Heart left ventricle (tissue), 16 donors: ENCODE measurements around the gene COA5. TPM values are rescaled to one million over a fixed set of nuclear protein-coding genes. Genes with fewer than 3 reads are reported as not detected.

Experiments
- ATAC-seq, 4 donors: fragments of 200-7000 bp; cut with Tn5 transposase; one replicate each; pipeline ENCODE4 v1.9.1; 2020 to 2022; ENCODE audit warnings: moderate library complexity in 4 of 4, mild to moderate bottlenecking in 3 of 4, moderate number of reproducible peaks in 1 of 4
- DNase-seq, 5 donors: peaks; one replicate each; pipeline ENCODE4 v3.0.0-alpha.2; 2020
- H3K27ac ChIP-seq, 12 donors: fragments of 200-600 bp; sonication (generic) in 4 of 12; one replicate each; pipeline versions ENCODE4 v1.5.0 to v1.8.0; 2016 to 2022; ENCODE audit warnings: mild to moderate bottlenecking in 2 of 12
- H3K27me3 ChIP-seq, 9 donors: fragments of 200-600 bp; sonication (generic) in 2 of 9; one replicate each; pipeline versions ENCODE4 v1.5.1 to v1.8.0; 2016 to 2022; ENCODE audit warnings: mild to moderate bottlenecking in 3 of 9
- H3K36me3 ChIP-seq, 9 donors: fragments of 200-600 bp; sonication (generic) in 2 of 9; one replicate each; pipeline versions ENCODE4 v1.5.0 to v1.8.0; 2018 to 2022; ENCODE audit warnings: mild to moderate bottlenecking in 2 of 9
- H3K4me1 ChIP-seq, 12 donors: fragments of 200-600 bp; sonication (generic) in 4 of 12; one replicate each; pipeline versions ENCODE4 v1.5.0 to v1.8.0; 2016 to 2022; ENCODE audit warnings: mild to moderate bottlenecking in 3 of 12
- H3K4me3 ChIP-seq, 12 donors: fragments of 200-600 bp; sonication (generic) in 4 of 12; one replicate each; pipeline versions ENCODE4 v1.5.0 to v1.8.0; 2017 to 2022; ENCODE audit warnings: mild to moderate bottlenecking in 9 of 12, moderate library complexity in 4 of 12
- H3K9me3 ChIP-seq, 12 donors: fragments of 200-600 bp; sonication (generic) in 4 of 12; one replicate each; pipeline versions ENCODE4 v1.5.0 to v1.8.0; 2016 to 2022; ENCODE audit warnings: mild to moderate bottlenecking in 1 of 12
- CTCF ChIP-seq, 12 donors: fragments of 200-600 bp; sonication (generic) in 4 of 12; IDR thresholded peaks; one replicate each; pipeline versions ENCODE4 v1.5.0 to v1.8.0; 2018 to 2022; ENCODE audit warnings: antibody characterized with exemption in 12 of 12, mild to moderate bottlenecking in 5 of 12
- POLR2A ChIP-seq, 2 donors: fragments of 450-650 bp; IDR thresholded peaks; one replicate each; pipeline ENCODE4 v1.6.1; 2017; ENCODE audit warnings: antibody characterized with exemption in 2 of 2, mild to moderate bottlenecking in 2 of 2, moderate library complexity in 2 of 2
- WGBS, 4 donors: extraction: QIAGEN DNeasy Blood & Tissue Kit in 2 of 4; methylation state at CpG; one replicate each; pipeline versions ENCODE4 v1.1.5 to v1.1.7; 2013 to 2018; 5-methylcytosine and 5-hydroxymethylcytosine counted together
- intact Hi-C, 10 donors: fragments of 100-400 bp; cut with DNase I; formaldehyde crosslinking; loops; one replicate each; pipeline versions ENCODE4 v1.11.1 to v1.14.2; 2022
- polyA plus RNA-seq, 2 donors: library from polyadenylated mRNA; stranded (reverse); fragments of 200-250 nt; gene quantifications; one replicate each; pipeline ENCODE4 v1.2.3, GENCODE V29; 2013
- total RNA-seq, 9 donors: library from RNA; depleted of rRNA in 2 of 9; stranded (reverse); fragments of >200 nt in 2 of 9; fragmentation: NEBNext Ultra II Directional in 3 of 9; extraction: Animal tissue kit (Norgen Biotek cat#: 25700) in 3 of 9; gene quantifications; one replicate each; pipeline versions ENCODE4 v1.1.0 to v1.2.4, GENCODE V29; 2016 to 2023
- donor health status: ischemic (EF 13 %, LVEDD 7.1; RV severe dilation, severe dysfunction).
- donor health status: healthy with polysubstance abuse.
- donor health status: DM: no; HTN: yes; CAD: no.
- donor health status: DM: no; HTN: no; CAD: no.
- donor health status: ischemic (EF 25% LVEDD 6.9; RV normal size, moderate dysfunction).
- donor health status: ischemic (EF 25% LVEDD 5.7; RV mildly dilated, moderate dysfunction).
- donor health status: healthy.
- donor health status: DM: yes; HTN: yes; CAD: no.
- donor health status: ischemic (EF 35%, LVEDD 5.7; RV mildly dilated, moderate dysfunction).
- donor health status: nonischemic (EF 11% LVEDD 7.7; RV severe dilation, severe dysfunction).
- donor health status: DM: yes; HTN: yes; CAD: no.
- donor health status: PGD.
- donor health status: ischemic (EF 29% LVEDD 5.4; RV normal size, mild dysfunction).
- donor health status: nonischemic (EF 23%, LVEDD 6.1; RV moderate dilation, normal function).

Gene COA5
- total and polyA plus RNA-seq, 11 donors = 19.6 to 39.5 (median 27.7) TPM

- Histone ChIP-seq H3K4me1 (peaks cover 0 to 14% (median 0%) of the 10 kb centered on the region in 12 donors), H3K9me3 (no peaks in the 10 kb centered on the region), H3K27ac (no peak overlapping the region), H3K27me3 (no peaks in the 10 kb centered on the region), H3K4me3 (no peak overlapping the region), H3K36me3 (peaks cover 0 to 55% (median 17%) of the 10 kb centered on the region in 9 donors)
- TF ChIP-seq CTCF (IDR thresholded peaks at IDR 0.05) = no peak
- no peak for TF ChIP-seq POLR2A (IDR thresholded peaks at IDR 0.05)
- intact Hi-C loops = loop anchor here in 8 of 10 donors (1.0 to 10.0 kb wide), 7 partner anchors 85 to 420 kb away; partner anchors contain the start of gene MGAT4A (in 1 of the 8)
- DNase-seq = no peak
- ATAC-seq = no peak
- 73 to 81% (median 76%) methylated on average over 5 of the region's 5 CpGs for WGBS, 4 donors
These were observed 39.3 kb upstream of the COA5 start for GRCh38 chr2:98647636-98648035.

- 84 to 90% (median 85%) methylated on average over 5 of the region's 5 CpGs for WGBS, 4 donors
- H3K4me1 ChIP-seq = no peaks in the 10 kb centered on the region
These were observed 35.3 kb upstream of the COA5 start for GRCh38 chr2:98643496-98644100.

GRCh38 chr2:98637401-98638147 is 29.3 kb upstream of the COA5 start:
- Histone ChIP-seq H3K27me3 (no peaks in the 10 kb centered on the region), H3K27ac (peak overlapping the region in 1 of 12 donors; percentile 32), H3K4me3 (no peak overlapping the region), H3K4me1 (no peaks in the 10 kb centered on the region), H3K9me3 (no peaks in the 10 kb centered on the region), H3K36me3 (peaks cover 0 to 98% (median 77%) of the 10 kb centered on the region in 9 donors)
- 83 to 88% (median 87%) methylated on average over 10 of the region's 10 CpGs for WGBS, 4 donors
- ATAC-seq (no peak), DNase-seq (no peak)
- intact Hi-C loops = no loop called here
- TF ChIP-seq POLR2A (IDR thresholded peaks at IDR 0.05) (no peak), CTCF (IDR thresholded peaks at IDR 0.05) (no peak)

More at GRCh38 chr2:98643496-98644100, 35.3 kb upstream of the COA5 start:
- H3K27ac ChIP-seq = no peak overlapping the region
- DNase-seq = no peak
- no peaks in the 10 kb centered on the region for H3K27me3 ChIP-seq
- TF ChIP-seq POLR2A (IDR thresholded peaks at IDR 0.05) (no peak), CTCF (IDR thresholded peaks at IDR 0.05) (no peak)
- peaks cover 0 to 87% (median 31%) of the 10 kb centered on the region in 9 donors for H3K36me3 ChIP-seq
- ATAC-seq = no peak
- intact Hi-C loops = loop anchor here in 2 of 10 donors (10.0 kb wide), 1 partner anchor 421 kb away; no protein-coding TSS in a partner anchor
- no peak overlapping the region for H3K4me3 ChIP-seq
- no peaks in the 10 kb centered on the region for H3K9me3 ChIP-seq

- H3K36me3 ChIP-seq = peaks cover 0 to 100% (median 79%) of the 10 kb centered on the region in 9 donors
- WGBS, 4 donors = 78 to 85% (median 82%) methylated on average over 9 of the region's 9 CpGs
- intact Hi-C loops = no loop called here
These were observed 26.2 kb upstream of the COA5 start for GRCh38 chr2:98634406-98635092.

More at GRCh38 chr2:98634406-98635092, 26.2 kb upstream of the COA5 start:
- no peaks in the 10 kb centered on the region for H3K4me1 ChIP-seq
- H3K9me3 ChIP-seq = no peaks in the 10 kb centered on the region
- no peak overlapping the region for H3K4me3 ChIP-seq
- ATAC-seq (no peak), DNase-seq (no peak)
- H3K27me3 ChIP-seq = no peaks in the 10 kb centered on the region
- H3K27ac ChIP-seq = peak overlapping the region in 1 of 12 donors; percentile 30
- TF ChIP-seq POLR2A (IDR thresholded peaks at IDR 0.05) (no peak), CTCF (IDR thresholded peaks at IDR 0.05) (no peak)
